B cell (primary cell): ENCODE measurements around the gene TGFBRAP1. TPM values are rescaled to one million over a fixed set of nuclear protein-coding genes. Genes with fewer than 3 reads are reported as not detected.

Experiments
- ATAC-seq: fragments of 200-7000 bp; cut with Tn5 transposase; one replicate; pipeline ENCODE4 v1.10.0; 2021; ENCODE audit warnings: low read depth, mild to moderate bottlenecking, moderate number of reproducible peaks, moderate library complexity
- CTCF ChIA-PET: fragments of 350-600 bp; sonication (Branson Sonifier 250); formaldehyde crosslinking; loops from one replicate; lab custom pipeline; 2021; ENCODE audit warnings: antibody characterized with exemption, inconsistent platforms; lab: Charles Lee
- POLR2A ChIA-PET: fragments of 350-600 bp; sonication (Branson Sonifier 250); formaldehyde crosslinking; loops from one replicate; lab custom pipeline; 2021; ENCODE audit warnings: antibody characterized with exemption; lab: Charles Lee
- DNase-seq: peaks from one replicate; pipeline ENCODE4 v3.0.0; 2013
- H2AFZ ChIP-seq: 2 replicates; pipeline ENCODE4 v1.6.1; 2012; ENCODE audit warnings: mild to moderate bottlenecking, low read depth, low read length; ENCODE audit not compliant: insufficient read depth, poor library complexity, severe bottlenecking
- H3K27ac ChIP-seq, 2 donors: 1 replicate in 1 of 2; 2 replicates in 1 of 2; pipeline ENCODE4 v1.5.1; 2012 to 2013; ENCODE audit warnings: low read length in 2 of 2, mild to moderate bottlenecking in 2 of 2, moderate library complexity in 1 of 2
- H3K27me3 ChIP-seq, 4 experiments: fragments of 200-600 bp in 1 of 4; sonication (generic) in 1 of 4; replicated peaks in 1 of 4; 1 replicate in 2 of 4; 2 replicates in 2 of 4; pipeline versions ENCODE4 v1.6.1 to v1.7.0; 2013 to 2016; ENCODE audit warnings: low read length in 3 of 4, mild to moderate bottlenecking in 2 of 4, mixed read lengths in 1 of 4, moderate library complexity in 1 of 4; ENCODE audit not compliant: insufficient read depth in 4 of 4, control insufficient read depth in 3 of 4; ENCODE audit errors: control extremely low read depth in 1 of 4
- H3K36me3 ChIP-seq, 2 experiments: replicated peaks in 1 of 2; 1 replicate in 1 of 2; 2 replicates in 1 of 2; pipeline versions ENCODE4 v1.6.1 to v1.7.1; 2013; ENCODE audit warnings: low read length in 1 of 2; ENCODE audit not compliant: insufficient read depth in 2 of 2, control insufficient read depth in 1 of 2; ENCODE audit errors: control extremely low read depth in 1 of 2, extremely low read depth in 1 of 2
- H3K4me1 ChIP-seq, 2 donors: fragments of 200-600 bp in 1 of 2; sonication (generic) in 1 of 2; 1 replicate in 1 of 2; 2 replicates in 1 of 2; pipeline versions ENCODE4 v1.5.1 to v1.6.1; 2013 to 2017; ENCODE audit warnings: low read length in 2 of 2; ENCODE audit not compliant: control insufficient read depth in 2 of 2, insufficient read depth in 2 of 2
- H3K4me2 ChIP-seq: replicated peaks from 2 replicates; pipeline ENCODE3; 2012; ENCODE audit warnings: mild to moderate bottlenecking, low read depth, low read length; ENCODE audit not compliant: poor library complexity, severe bottlenecking
- H3K4me3 ChIP-seq, 5 experiments: fragments of 200-600 bp in 1 of 5; sonication (generic) in 1 of 5; 1 replicate in 3 of 5; 2 replicates in 2 of 5; pipeline versions ENCODE4 v1.5.1 to v1.7.0; 2011 to 2016; ENCODE audit warnings: low read length in 4 of 5, mild to moderate bottlenecking in 4 of 5, low read depth in 2 of 5, control low read depth in 1 of 5, moderate library complexity in 1 of 5; ENCODE audit not compliant: insufficient read depth in 1 of 5; ENCODE audit errors: control extremely low read depth in 1 of 5, extremely low read depth in 1 of 5
- H3K79me2 ChIP-seq: fragments of 200-600 bp; sonication (generic); one replicate; pipeline ENCODE4 v1.6.0; 2016; ENCODE audit warnings: low read length; ENCODE audit not compliant: control insufficient read depth, insufficient read depth
- H3K9ac ChIP-seq: fragments of 200-600 bp; sonication (generic); 2 replicates; pipeline ENCODE4 v1.6.1; 2017; ENCODE audit warnings: mild to moderate bottlenecking, low read length, moderate library complexity
- H3K9me3 ChIP-seq, 3 donors: one replicate each; pipeline versions ENCODE4 v1.6.1 to v1.7.1; 2013; ENCODE audit warnings: low read length in 2 of 3; ENCODE audit not compliant: control insufficient read depth in 2 of 3, insufficient read depth in 1 of 3; ENCODE audit errors: control extremely low read depth in 1 of 3
- H4K20me1 ChIP-seq: 2 replicates; pipeline ENCODE4 v1.6.0; 2012; ENCODE audit warnings: mild to moderate bottlenecking, low read length; ENCODE audit not compliant: insufficient read depth, control insufficient read depth, poor library complexity, severe bottlenecking
- H3K27ac Mint-ChIP-seq: one replicate; pipeline ENCODE4 v1.8.0; 2021; ENCODE audit warnings: mixed read lengths
- H3K27me3 Mint-ChIP-seq: one replicate; pipeline ENCODE4 v1.8.0; 2021; ENCODE audit warnings: mixed read lengths
- H3K4me1 Mint-ChIP-seq: one replicate; pipeline ENCODE4 v1.8.0; 2021; ENCODE audit warnings: mixed read lengths
- H3K4me3 Mint-ChIP-seq: one replicate; pipeline ENCODE4 v1.8.0; 2021; ENCODE audit warnings: mixed read lengths
- H3K9me3 Mint-ChIP-seq: one replicate; pipeline ENCODE4 v1.8.0; 2022; ENCODE audit warnings: mixed read lengths; ENCODE audit not compliant: insufficient read depth
- CTCF ChIP-seq: fragments of 200-600 bp; IDR thresholded peaks from one replicate; pipeline ENCODE4 v1.8.0; 2022; ENCODE audit warnings: antibody characterized with exemption, mild to moderate bottlenecking
- EZH2 ChIP-seq: IDR thresholded peaks from 2 replicates; pipeline ENCODE4 v1.6.1; 2012; ENCODE audit warnings: borderline replicate concordance, low read depth, mild to moderate bottlenecking, moderate library complexity, low read length; ENCODE audit not compliant: insufficient read depth, poor library complexity, severe bottlenecking
- WGBS: methylation state at CpG from one replicate; pipeline ENCODE4 v1.1.5; 2013; ENCODE audit warnings: missing lambda C conversion rate; ENCODE audit not compliant: insufficient coverage; 5-methylcytosine and 5-hydroxymethylcytosine counted together
- intact Hi-C: fragments of 100-400 bp; cut with micrococcal nuclease; formaldehyde crosslinking; loops from one replicate; pipeline ENCODE4 v1.10.0; 2022
- polyA plus RNA-seq: library from polyadenylated mRNA; depleted of rRNA; stranded (reverse); fragments of >200 nt; gene quantifications from 2 replicates; pipeline ENCODE4 v1.2.3, GENCODE V29; 2012
- total RNA-seq, 2 donors: library from RNA; stranded (reverse); fragments of 120-200 nt in 1 of 2; gene quantifications; 1 replicate in 1 of 2; 2 replicates in 1 of 2; pipeline versions ENCODE4 v1.2.3 to v1.2.4, GENCODE V29; 2013 to 2022

TGFBRAP1 gene
- total and polyA plus RNA-seq, 2 donors (not counting 1 experiment from before 2014, with no cell fraction given), result 9.3 to 21.7 TPM

- H3K27me3 ChIP-seq, result no peaks in the 10 kb centered on the region
- no peak within 1 kb of the TSS for H3K4me2 ChIP-seq
- Mint-ChIP-seq H3K27me3 (no peaks in the 10 kb centered on the region), H3K27ac (no peak within 1 kb of the TSS), H3K4me1 (peaks cover 17% of the 10 kb centered on the region), H3K4me3 (no peak within 1 kb of the TSS), H3K9me3 (no peaks in the 10 kb centered on the region)
- H3K9me3 ChIP-seq, result no peaks in the 10 kb centered on the region
- POLR2A ChIA-PET, result no interaction called here
- DNase-seq (no peak), ATAC-seq (no peak)
- H3K4me1 ChIP-seq, result peaks cover 5 to 7% of the 10 kb centered on the region in 2 donors
- H3K79me2 ChIP-seq, result no peaks in the 10 kb centered on the region
- TF ChIP-seq CTCF (no peak), EZH2 (no peak)
- CTCF ChIA-PET, result interaction anchor here (0.8 to 16.5 kb wide), 2 partner anchors 11 to 126 kb away, joined by 3 to 643 read pairs; no protein-coding TSS in a partner anchor
- no peak within 1 kb of the TSS for H3K27ac ChIP-seq
- 98% methylated on average over 10 of the region's 10 CpGs for WGBS
- intact Hi-C loops, result no loop called here
- H4K20me1 ChIP-seq, result no peaks in the 10 kb centered on the region
- no peaks in the 10 kb centered on the region for H3K36me3 ChIP-seq
- H2AFZ ChIP-seq, result no peak within 1 kb of the TSS
- H3K9ac ChIP-seq, result no peak within 1 kb of the TSS
- no peak within 1 kb of the TSS for H3K4me3 ChIP-seq
These were observed 88.1 kb downstream of the TGFBRAP1 start, which contains the start of gene GPR45 for GRCh38 chr2:105241443-105241842. Gene GPR45, plus strand, starts transcription at chr2:105241743. Its CDS starts 116 bp downstream, at chr2:105241859.

- Histone ChIP-seq H3K79me2 (no peaks in the 10 kb centered on the region), H3K4me2 (no peak overlapping the region), H3K9me3 (no peaks in the 10 kb centered on the region), H3K4me1 (peaks cover 10 to 12% of the 10 kb centered on the region in 2 donors), H2AFZ (no peak overlapping the region), H3K9ac (no peak overlapping the region), H3K36me3 (no peaks in the 10 kb centered on the region), H4K20me1 (no peaks in the 10 kb centered on the region), H3K4me3 (no peak overlapping the region), H3K27me3 (no peaks in the 10 kb centered on the region), H3K27ac (no peak overlapping the region)
- ATAC-seq (no peak), DNase-seq (no peak)
- H3K9me3 Mint-ChIP-seq, result no peaks in the 10 kb centered on the region
- no CpG with 5 or more reads among the region's 2 CpGs for WGBS
- H3K27me3 Mint-ChIP-seq, result no peaks in the 10 kb centered on the region
- H3K4me3 Mint-ChIP-seq, result no peak overlapping the region
- TF ChIP-seq CTCF, result no peak
- no peak for TF ChIP-seq EZH2
- ChIA-PET POLR2A (no interaction called here), CTCF (interaction anchor here (0.7 to 16.5 kb wide), 2 partner anchors 15 to 124 kb away, joined by 3 to 643 read pairs; no protein-coding TSS in a partner anchor)
- peaks cover 24% of the 10 kb centered on the region for H3K4me1 Mint-ChIP-seq
- intact Hi-C loops, result loop anchor here (5.0 kb wide), 1 partner anchor 63 kb away; no protein-coding TSS in a partner anchor
- H3K27ac Mint-ChIP-seq, result no peak overlapping the region
These were observed 89.6 kb downstream of the TGFBRAP1 start for GRCh38 chr2:105239924-105240323.
